Brain microvascular endothelial cell (primary cell): Measurements from ENCODE around the gene RHBDD1.
A peak's percentile ranks its signal among the peaks of the same experiment; 100 is the strongest.

Source experiments
- DNase-seq: peaks from one replicate; pipeline ENCODE4 v3.0.0-alpha.2; 2020
- H3K27ac ChIP-seq: fragments of 250-450 bp; sonication (Bioruptor Pico); 2 replicates; pipeline ENCODE4 v1.5.1; 2020; ENCODE audit warnings: mild to moderate bottlenecking, moderate library complexity
- H3K27me3 ChIP-seq: fragments of 250-450 bp; sonication (Bioruptor Pico); replicated peaks from 2 replicates; pipeline ENCODE4 v1.5.1; 2020; ENCODE audit warnings: mild to moderate bottlenecking
- H3K36me3 ChIP-seq: fragments of 250-450 bp; sonication (Bioruptor Pico); replicated peaks from 2 replicates; pipeline ENCODE4 v1.5.1; 2020; ENCODE audit warnings: mild to moderate bottlenecking
- H3K4me3 ChIP-seq: 2 replicates; pipeline ENCODE4 v1.5.1; 2011; ENCODE audit warnings: low read depth, mild to moderate bottlenecking, control low read depth, low read length, moderate library complexity
- in situ Hi-C: cut with HindIII; loops from 2 replicates; pipeline ENCODE4 v1.10.0; 2017; ENCODE audit warnings: low sequenced_read_pairs, low pct_ligation_motif_present
- TF ChIP-seq, protein P1 (sequence below): IDR thresholded peaks from 2 replicates; pipeline ENCODE4 v1.5.1; 2011; ENCODE audit warnings: low read depth, mild to moderate bottlenecking, moderate library complexity, low read length, control low read depth, inconsistent platforms; ENCODE audit errors: missing control alignments

Gene RHBDD1

DNA sequence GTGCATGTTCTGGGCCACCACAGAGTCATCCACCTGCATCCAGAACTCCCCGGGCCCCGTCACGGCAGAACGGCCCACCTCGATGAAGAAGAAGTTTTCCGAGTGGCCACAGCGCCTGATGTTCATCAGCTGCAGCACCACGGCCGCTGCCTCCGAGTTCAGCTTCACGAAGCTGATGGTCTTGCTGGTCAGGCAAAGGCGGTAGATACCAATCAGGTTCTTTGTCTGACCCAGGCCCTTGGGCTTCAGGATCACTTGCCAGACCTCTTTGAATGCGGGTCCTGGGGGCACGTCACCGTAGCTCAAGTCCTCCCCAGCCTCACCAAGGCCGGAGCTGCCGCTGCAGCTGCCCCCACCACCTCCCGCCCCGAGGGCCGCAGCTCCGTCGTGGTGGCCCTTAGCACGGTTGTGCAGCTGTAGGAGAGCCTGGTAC lies 37.8 kb upstream of the RHBDD1 start:
- TF ChIP-seq, protein P1, sequence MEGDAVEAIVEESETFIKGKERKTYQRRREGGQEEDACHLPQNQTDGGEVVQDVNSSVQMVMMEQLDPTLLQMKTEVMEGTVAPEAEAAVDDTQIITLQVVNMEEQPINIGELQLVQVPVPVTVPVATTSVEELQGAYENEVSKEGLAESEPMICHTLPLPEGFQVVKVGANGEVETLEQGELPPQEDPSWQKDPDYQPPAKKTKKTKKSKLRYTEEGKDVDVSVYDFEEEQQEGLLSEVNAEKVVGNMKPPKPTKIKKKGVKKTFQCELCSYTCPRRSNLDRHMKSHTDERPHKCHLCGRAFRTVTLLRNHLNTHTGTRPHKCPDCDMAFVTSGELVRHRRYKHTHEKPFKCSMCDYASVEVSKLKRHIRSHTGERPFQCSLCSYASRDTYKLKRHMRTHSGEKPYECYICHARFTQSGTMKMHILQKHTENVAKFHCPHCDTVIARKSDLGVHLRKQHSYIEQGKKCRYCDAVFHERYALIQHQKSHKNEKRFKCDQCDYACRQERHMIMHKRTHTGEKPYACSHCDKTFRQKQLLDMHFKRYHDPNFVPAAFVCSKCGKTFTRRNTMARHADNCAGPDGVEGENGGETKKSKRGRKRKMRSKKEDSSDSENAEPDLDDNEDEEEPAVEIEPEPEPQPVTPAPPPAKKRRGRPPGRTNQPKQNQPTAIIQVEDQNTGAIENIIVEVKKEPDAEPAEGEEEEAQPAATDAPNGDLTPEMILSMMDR, result no peak
- peak overlapping the region; percentile 74 for H3K4me3 ChIP-seq
- no peaks in the 10 kb centered on the region for H3K27me3 ChIP-seq
- no peak for DNase-seq
- H3K27ac ChIP-seq, result peak overlapping the region; percentile 89
- H3K36me3 ChIP-seq, result peaks cover 11% of the 10 kb centered on the region
- in situ Hi-C loops, result no loop called here

- DNase-seq, result peak; percentile 28
- Histone ChIP-seq H3K27ac (peak overlapping the region; percentile 89), H3K4me3 (peak overlapping the region; percentile 74), H3K27me3 (no peaks in the 10 kb centered on the region), H3K36me3 (peaks cover 11% of the 10 kb centered on the region)
- TF ChIP-seq, protein P1, result peak; percentile 47
- in situ Hi-C loops, result no loop called here
Measured at GRCh38 chr2:226798422-226799210, 37.2 kb upstream of the RHBDD1 start.

GRCh38 chr2:226799211-226799975 lies 36.5 kb upstream of the RHBDD1 start, which contains the start of gene IRS1:
Gene IRS1 (minus strand): TSS chr2:226799820. CDS start chr2:226798738, 1,082 bp downstream.
- Histone ChIP-seq H3K36me3 (peaks cover 11% of the 10 kb centered on the region), H3K27ac (peak within 1 kb of the TSS; percentile 89), H3K27me3 (no peaks in the 10 kb centered on the region), H3K4me3 (peak within 1 kb of the TSS; percentile 74)
- TF ChIP-seq, protein P1, result peak; percentile 25
- peak; percentile 52 for DNase-seq
- in situ Hi-C loops, result no loop called here

- H3K27ac ChIP-seq, result peak overlapping the region; percentile 89
- DNase-seq, result no peak
- in situ Hi-C loops, result no loop called here
- H3K36me3 ChIP-seq, result peaks cover 9% of the 10 kb centered on the region
- TF ChIP-seq, protein P1, result no peak
- no peaks in the 10 kb centered on the region for H3K27me3 ChIP-seq
- H3K4me3 ChIP-seq, result peak overlapping the region; percentile 58
Measured at GRCh38 chr2:226799976-226800940, 35.6 kb upstream of the RHBDD1 start.
